ENCODE data around the gene ITGB3BP. TPM values are rescaled to one million over a fixed set of nuclear protein-coding genes. Genes with fewer than 3 reads are reported as not detected.
A peak's percentile ranks its signal among the peaks of the same experiment; 100 is the strongest.
"Not testable (repeated sequence)": the region's sequence is repeated elsewhere in the genome, so short reads cannot be mapped to it uniquely, and the experiment has no call there.

Gene ITGB3BP
- total RNA-seq, 1 experiment from 2014 or later: 36.7 TPM

DNA sequence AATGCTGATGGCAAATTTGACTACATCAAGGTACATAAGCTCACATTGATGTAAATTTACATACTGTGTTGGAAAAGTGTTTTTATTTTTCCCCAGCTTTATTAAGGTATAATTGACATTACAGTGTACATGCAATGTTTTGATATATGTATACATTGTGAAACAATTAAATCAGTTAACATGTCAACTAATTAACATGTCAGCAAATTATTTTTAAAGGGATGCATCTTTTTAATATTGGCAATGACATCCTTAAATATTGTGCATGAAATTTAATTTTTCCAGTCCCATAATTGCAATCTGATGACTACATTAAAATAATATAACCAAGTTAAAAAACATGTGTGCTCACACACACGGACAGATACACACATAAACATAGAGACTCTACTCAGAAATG, 9.7 kb upstream of the ITGB3BP start:
- H3K27me3 ChIP-seq: no peaks in the 10 kb centered on the region
- no peaks in the 10 kb centered on the region for H3K9me3 ChIP-seq
- peaks cover 11% of the 10 kb centered on the region for H3K36me3 ChIP-seq
- DNase-seq: no peak
- H3K4me3 ChIP-seq: no peak overlapping the region

DNA sequence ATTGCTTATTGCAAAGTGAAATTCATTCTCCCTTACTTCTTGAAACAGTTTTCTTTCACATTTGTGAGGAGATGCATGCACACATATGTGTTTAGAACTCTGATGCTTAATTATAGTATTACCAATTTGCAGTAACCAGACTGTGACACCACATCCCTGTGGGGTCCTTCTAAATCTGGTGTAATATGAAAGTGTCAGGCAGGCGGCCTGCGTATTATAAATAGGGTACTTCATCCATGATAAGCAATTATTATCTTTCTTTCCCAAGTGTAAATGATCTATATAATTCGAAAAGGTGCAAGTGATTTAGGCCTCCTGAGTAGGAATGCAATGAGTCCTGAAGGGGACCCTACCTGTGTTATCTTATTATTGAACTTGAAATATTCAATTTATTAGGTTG, 1.2 kb upstream of the ITGB3BP start:
- DNase-seq: no peak
- Histone ChIP-seq H3K9me3 (no peaks in the 10 kb centered on the region), H3K36me3 (peaks cover 5% of the 10 kb centered on the region; the same call in 1 of the 2 replicates), H3K4me3 (peak overlapping the region; percentile 84), H3K27me3 (no peaks in the 10 kb centered on the region)

DNA sequence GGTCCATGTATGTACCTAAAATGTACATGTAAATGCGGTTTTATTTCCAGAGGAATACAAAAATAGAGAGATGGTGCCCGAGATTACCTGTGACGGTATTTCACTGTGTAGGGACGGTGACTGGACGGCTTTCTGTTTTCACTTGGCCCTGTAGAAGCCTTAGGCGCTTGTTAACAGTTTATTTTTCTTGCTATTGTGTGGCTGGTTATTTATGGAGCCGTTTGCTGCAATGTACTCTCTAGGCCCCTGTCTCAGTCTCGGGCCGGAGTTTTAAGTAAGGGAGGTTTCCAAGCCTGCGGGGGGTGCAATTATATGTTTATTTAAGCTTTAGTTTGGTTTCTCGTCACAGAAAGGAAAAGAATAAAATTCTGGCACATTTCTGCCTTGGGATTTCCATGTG, 713 bp upstream of the ITGB3BP start:
- no peak for DNase-seq
- Histone ChIP-seq H3K27me3 (no peaks in the 10 kb centered on the region), H3K4me3 (peak overlapping the region; percentile 84), H3K36me3 (peaks cover 5% of the 10 kb centered on the region; the same call in 1 of the 2 replicates), H3K9me3 (no peaks in the 10 kb centered on the region)

DNA sequence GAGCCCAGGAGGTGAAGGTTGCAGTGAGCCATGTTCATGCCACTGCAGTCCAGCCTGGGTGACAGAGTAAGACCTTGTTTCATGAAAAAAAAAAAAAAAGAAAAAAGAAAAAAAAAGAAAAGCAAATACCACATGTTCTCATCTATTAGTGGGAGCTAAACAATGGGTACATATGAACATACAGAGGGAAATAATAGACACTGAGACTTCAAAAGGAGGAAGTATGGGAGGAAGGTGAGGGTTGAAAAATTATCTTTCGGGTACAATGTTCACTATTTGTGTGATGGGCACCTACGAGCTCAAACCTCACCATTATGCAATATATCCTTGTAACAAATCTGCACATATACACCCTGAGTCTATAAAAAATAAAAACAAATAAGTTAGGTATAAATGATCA, 6.4 kb downstream of the ITGB3BP start:
- Histone ChIP-seq H3K9me3 (peaks cover 11% of the 10 kb centered on the region), H3K27me3 (no peaks in the 10 kb centered on the region), H3K4me3 (no peak overlapping the region), H3K36me3 (peaks cover 14% of the 10 kb centered on the region)
- no peak for DNase-seq

DNA sequence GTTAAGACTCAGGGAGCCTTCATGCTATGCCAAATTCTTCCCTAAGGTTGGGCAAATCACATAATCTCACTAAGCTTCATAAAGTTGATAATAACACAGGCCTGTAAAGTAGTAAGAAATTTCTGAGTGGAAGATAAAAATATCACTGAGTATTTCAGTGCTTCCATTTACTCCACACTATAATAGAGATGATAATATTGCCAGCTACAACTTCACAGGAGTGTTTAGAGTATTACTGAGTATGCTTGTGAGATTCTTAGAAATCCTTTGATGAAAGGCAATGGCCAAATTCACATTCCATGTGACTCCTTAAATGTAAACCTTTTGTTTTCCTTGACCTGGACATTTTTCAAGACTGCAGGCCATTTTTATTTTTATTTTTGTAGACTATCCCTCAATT, 10.4 kb downstream of the ITGB3BP start:
- no peaks in the 10 kb centered on the region for H3K27me3 ChIP-seq
- peaks cover 30% of the 10 kb centered on the region for H3K36me3 ChIP-seq
- no peak overlapping the region for H3K4me3 ChIP-seq
- DNase-seq: no peak
- peaks cover 11% of the 10 kb centered on the region for H3K9me3 ChIP-seq

DNA sequence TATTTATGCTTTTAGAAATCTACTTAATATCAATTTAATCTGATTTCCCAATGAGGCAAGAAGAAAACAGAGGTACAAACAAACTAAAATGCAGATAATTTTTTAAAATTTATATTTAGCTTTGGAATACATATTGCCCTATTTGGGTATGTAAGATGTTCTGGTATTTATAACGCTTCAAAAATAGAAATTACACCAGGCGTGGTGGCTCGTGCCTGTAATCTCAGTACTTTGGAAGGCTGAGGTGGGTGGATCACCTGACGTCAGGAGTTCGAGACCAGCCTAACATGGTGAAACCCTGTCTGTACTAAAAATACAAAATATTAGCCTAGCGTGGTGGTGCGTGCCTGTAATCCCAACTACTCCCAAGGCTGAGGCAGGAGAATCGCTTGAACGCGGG, 13.3 kb downstream of the ITGB3BP start:
- peaks cover 50% of the 10 kb centered on the region for H3K36me3 ChIP-seq
- peaks cover 10% of the 10 kb centered on the region for H3K9me3 ChIP-seq
- no peaks in the 10 kb centered on the region for H3K27me3 ChIP-seq
- no peak overlapping the region for H3K4me3 ChIP-seq
- DNase-seq: no peak

DNA sequence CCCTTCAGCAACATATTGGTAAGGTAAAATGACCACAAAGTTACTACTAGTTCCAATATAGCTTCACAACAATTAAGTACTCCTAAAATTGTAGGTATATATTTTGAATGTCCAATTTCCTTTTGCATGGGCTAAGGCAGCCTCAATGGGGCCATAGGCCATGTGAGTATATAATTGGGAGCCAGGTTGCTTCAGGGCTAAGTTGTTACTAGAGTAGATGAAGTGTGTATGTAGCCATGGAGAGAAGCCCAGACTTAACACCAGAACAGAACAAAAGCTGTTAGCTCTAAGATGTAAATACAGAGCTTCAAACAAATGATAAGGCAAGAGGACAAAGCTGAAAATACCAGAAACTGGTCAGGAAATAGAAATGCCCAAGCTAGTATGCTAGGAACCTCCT, 16.2 kb downstream of the ITGB3BP start:
- Histone ChIP-seq H3K9me3 (0 out of 2 replicates have a peak, but pooled peaks cover 2% of the 10 kb centered on the region), H3K36me3 (peaks cover 42% of the 10 kb centered on the region), H3K4me3 (no peak overlapping the region), H3K27me3 (no peaks in the 10 kb centered on the region)
- no peak for DNase-seq

DNA sequence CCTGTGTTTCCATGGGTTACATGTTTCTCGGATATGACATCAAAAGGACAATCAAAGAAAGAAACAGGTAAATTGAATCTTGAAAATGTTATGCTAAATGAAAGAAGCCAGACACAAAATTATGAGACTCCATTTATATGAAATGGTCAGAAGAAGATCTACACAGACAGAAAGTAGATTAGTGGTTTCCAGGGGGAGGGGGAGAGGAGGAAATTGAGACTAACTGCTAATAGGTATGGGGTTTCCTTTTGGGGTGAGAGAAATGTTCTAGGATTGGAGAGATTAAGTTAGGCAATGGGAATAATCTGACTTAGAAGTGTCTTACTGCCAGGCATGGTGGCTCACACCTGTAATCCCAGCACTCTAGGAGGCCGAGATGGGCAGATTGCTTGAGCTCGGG, 21.8 kb downstream of the ITGB3BP start:
- Histone ChIP-seq H3K9me3 (0 out of 2 replicates have a peak, but pooled peaks cover 2% of the 10 kb centered on the region), H3K4me3 (no peak overlapping the region), H3K27me3 (no peaks in the 10 kb centered on the region), H3K36me3 (peaks cover 17% of the 10 kb centered on the region)
- DNase-seq: no peak

DNA sequence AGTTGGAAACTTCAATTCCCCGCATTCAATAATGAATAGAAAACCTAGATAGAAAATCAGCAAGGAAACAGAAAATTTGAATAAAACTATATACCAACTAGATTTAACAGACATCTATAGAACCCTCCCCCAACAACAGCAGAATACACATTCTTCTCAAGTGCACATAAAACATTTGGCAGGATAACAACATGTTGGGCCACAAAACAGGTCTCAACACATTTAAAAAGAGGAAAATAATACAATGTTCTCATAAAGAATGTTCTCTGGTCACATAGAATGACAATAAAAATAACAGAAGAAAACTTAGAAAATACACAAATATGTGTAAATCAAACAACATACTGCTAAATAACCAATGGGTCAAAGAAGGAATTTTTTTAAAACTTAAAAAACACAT, 24.9 kb downstream of the ITGB3BP start:
- Histone ChIP-seq H3K36me3 (peaks cover 10% of the 10 kb centered on the region; the same call in 1 of the 2 replicates), H3K9me3 (0 out of 2 replicates have a peak, but pooled peaks cover 2% of the 10 kb centered on the region), H3K27me3 (no peaks in the 10 kb centered on the region), H3K4me3 (no peak overlapping the region)
- no peak for DNase-seq

DNA sequence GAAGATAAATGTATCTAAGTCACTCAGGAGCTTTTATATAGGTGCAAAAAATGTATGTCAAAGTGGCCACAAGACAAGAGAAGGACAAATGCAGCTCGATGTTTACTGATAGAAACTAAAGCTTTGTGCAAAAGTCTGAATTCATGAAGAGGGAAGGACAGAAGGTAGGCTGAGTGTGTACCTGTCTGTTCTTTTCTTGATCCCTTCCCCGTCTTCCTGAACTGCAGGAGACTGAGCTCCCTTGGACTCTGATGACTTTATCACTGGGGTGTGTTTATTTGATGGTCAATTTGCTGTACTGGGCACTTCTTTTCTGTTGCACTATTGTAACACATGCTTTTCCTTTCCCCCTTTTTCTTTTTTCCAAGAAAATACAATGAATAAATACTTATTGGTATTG, 25.4 kb downstream of the ITGB3BP start:
- Histone ChIP-seq H3K27me3 (no peaks in the 10 kb centered on the region), H3K9me3 (no peaks in the 10 kb centered on the region), H3K4me3 (no peak overlapping the region), H3K36me3 (peaks cover 7% of the 10 kb centered on the region; the same call in 1 of the 2 replicates)
- no peak for DNase-seq

DNA sequence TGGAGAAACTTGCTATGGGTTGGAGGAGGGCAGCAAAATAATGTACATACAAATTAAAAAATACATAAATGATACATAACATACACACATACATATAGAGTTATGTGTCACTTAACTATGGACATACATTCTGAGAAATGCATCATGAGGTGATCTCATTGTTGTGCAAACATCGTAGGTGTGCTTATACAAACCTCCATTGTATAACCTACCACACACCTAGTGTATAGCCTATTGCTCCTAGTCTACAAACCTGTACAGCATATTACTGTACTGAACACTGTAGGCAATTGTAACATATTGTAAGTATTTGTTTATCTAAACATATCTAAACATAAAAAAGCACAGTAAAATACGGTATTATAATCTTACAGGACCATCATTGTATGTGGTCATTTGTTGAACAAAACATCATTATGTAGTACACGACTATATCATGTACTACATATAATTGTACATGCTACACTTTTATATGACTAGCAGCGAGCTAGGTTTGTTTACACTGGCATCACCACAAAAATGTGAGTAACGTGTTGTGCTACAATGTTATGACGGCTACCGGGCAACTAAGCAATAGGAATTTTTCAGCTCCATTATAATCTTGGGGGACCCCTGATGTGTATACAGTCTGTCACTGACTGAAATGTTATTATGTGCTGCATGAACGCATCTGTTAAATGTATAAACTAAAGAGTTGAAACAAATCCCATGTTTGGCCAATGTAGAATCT, 35.5 kb downstream of the ITGB3BP start:
- no peaks in the 10 kb centered on the region for H3K27me3 ChIP-seq
- H3K9me3 ChIP-seq: no peaks in the 10 kb centered on the region
- no peak for DNase-seq
- no peaks in the 10 kb centered on the region; the same call in 1 of the 2 replicates for H3K36me3 ChIP-seq
- H3K4me3 ChIP-seq: no peak overlapping the region

DNA sequence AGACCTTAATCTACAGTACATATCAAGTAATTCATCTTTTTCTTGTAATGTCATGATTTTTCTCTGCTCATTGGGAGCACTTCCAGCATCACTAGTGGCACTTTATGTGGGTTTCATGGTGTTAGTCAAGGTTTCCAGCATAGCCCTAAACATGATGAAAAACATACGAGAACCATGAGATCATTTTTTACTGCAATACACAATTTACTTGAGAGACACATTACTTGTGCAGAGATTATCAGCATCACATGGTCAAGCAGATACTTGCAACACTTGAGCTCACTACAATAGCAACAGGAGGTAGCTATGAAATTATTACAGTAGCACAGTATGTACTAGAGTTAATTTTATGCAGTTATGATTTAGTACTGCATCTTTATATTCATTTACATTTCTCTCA, 36.4 kb downstream of the ITGB3BP start:
- DNase-seq: no peak
- no peak overlapping the region for H3K4me3 ChIP-seq

DNA sequence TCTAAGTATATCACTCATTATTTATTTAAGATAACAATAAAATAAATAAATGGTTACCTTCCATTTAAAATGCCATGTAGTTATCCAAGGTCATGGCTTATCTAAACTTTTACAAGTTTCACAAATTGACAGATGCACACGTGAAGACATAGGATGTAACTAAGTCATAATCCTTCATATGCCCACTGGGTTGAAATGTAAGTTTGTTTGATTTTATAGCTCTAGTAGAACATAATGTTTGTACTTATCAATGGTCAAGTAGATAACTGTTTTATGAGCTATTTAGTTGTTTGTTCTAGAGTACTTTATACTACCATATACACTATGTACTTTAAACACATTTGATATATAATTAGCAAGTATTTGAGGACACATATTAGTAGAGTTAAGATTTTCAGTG, 43.0 kb downstream of the ITGB3BP start:
- Histone ChIP-seq H3K9me3 (no peaks in the 10 kb centered on the region), H3K36me3 (no peaks in the 10 kb centered on the region; the same call in 1 of the 2 replicates)

More for the DNA sequence above, 36.4 kb downstream of the ITGB3BP start:
- Histone ChIP-seq H3K27me3 (no peaks in the 10 kb centered on the region), H3K36me3 (no peaks in the 10 kb centered on the region; the same call in 1 of the 2 replicates), H3K9me3 (no peaks in the 10 kb centered on the region)

DNA sequence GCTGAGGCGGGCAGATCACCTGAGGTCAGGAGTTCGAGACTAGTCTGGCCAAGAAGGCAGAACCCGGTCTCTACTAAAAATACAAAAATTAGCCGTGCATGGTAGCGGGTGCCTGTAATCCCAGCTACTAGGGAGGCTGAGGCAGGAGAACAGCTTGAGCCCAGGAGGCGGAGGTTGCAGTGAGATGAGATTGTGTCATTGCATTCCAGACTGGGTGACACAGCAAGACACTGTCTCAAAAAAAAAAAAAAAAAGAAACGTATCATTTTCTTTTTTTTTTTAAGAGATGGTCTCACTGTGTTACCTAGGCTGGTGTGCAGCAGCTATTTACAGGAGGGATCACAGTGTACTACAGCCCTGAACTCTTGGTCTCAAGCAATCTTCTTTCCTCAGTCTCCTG, 47.3 kb downstream of the ITGB3BP start:
- H3K27me3 ChIP-seq: no peaks in the 10 kb centered on the region
- no peak overlapping the region for H3K4me3 ChIP-seq
- H3K9me3 ChIP-seq: no peaks in the 10 kb centered on the region
- no peak for DNase-seq
- no peaks in the 10 kb centered on the region; the same call in 1 of the 2 replicates for H3K36me3 ChIP-seq

More for the DNA sequence above, 43.0 kb downstream of the ITGB3BP start:
- Histone ChIP-seq H3K27me3 (no peaks in the 10 kb centered on the region), H3K4me3 (no peak overlapping the region)
- no peak for DNase-seq

DNA sequence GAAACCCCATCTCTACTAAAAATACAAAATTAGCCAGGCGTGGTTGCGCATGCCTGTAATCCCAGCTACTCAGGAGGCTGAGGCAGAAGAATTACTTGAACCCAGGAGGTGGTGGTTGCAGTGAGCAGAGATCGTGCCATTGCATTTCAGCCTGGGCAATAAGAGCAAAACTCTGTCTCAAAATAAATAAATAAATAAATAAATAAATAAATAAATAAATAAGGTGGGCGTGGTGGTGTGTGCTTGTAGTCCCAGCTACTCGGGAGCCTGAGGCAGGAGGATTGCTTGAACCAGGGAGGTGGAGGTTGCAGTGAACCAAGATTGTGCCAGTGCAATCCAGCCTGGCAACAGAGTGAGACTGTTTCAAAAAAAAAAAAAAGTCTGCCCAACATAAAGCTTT, 54.3 kb downstream of the ITGB3BP start:
- H3K36me3 ChIP-seq, H3K27me3 ChIP-seq, DNase-seq, H3K9me3 ChIP-seq, H3K4me3 ChIP-seq: not testable (repeated sequence)

DNA sequence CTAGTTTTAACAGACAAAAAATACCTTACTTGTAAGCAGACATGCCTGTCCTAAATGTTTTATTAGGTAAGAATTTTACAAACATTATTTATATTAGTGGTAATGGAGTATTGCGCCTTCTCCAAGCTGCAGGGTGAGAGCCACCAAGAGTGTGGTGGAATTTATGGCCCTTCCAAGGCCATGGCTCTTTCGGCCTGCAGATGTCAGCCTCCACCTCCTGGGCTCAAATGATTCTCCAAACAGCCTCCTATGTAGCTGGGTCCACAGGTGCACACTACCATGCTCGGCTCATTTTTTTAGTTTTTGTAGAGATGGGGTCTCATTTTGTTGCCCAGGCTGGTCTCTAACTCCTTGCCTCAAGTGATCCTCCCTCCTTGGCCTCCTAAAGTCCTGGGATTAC, 56.3 kb downstream of the ITGB3BP start:
- Histone ChIP-seq H3K36me3 (peaks cover under 1% of the 10 kb centered on the region), H3K9me3 (peaks cover 7% of the 10 kb centered on the region), H3K27me3 (no peaks in the 10 kb centered on the region), H3K4me3 (no peak overlapping the region)
- DNase-seq: no peak

DNA sequence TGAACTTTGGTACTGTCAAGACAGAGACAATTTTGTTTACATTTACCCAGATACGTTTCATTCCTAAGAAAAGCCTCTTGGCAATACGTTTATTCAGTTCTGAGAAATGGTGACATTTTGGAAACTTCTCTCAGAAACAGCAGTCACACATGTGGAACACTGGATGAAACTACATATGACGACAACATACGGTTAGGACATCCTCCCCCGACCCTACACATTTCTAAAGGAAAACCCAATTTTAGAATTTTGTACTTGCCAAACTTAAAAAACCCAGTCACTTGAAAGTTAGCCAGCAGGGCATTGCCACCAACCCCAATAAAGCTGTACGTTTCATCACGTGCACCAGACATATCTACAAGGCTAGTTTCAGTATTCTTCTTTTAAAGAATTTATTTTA, 56.8 kb downstream of the ITGB3BP start:
- Histone ChIP-seq H3K27me3 (no peaks in the 10 kb centered on the region), H3K4me3 (no peak overlapping the region), H3K9me3 (peaks cover 11% of the 10 kb centered on the region), H3K36me3 (peaks cover 7% of the 10 kb centered on the region)
- no peak for DNase-seq

DNA sequence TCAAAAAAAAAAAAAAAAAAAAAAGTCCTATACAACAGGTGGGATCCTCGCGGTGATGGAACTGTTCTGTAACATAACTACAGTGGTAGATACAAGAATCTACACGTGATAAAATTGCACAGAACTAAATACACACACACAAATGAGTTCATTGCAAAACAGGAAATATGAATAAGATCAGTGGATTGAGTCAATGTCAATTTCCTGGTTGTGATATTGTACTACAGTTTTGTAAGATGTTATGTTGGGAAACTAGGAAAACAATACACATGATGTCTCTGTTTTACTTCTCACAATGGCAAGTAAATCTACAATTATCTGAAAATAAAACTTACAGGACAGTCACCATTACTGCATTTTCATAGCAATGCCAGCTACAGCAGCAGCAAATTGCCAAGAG, 59.8 kb downstream of the ITGB3BP start:
- peaks cover 11% of the 10 kb centered on the region for H3K9me3 ChIP-seq
- peaks cover 7% of the 10 kb centered on the region for H3K36me3 ChIP-seq
- H3K27me3 ChIP-seq: no peaks in the 10 kb centered on the region
- no peak overlapping the region for H3K4me3 ChIP-seq
- DNase-seq: no peak

Measured in MG63 (cell line).